Right cardiac atrium (tissue), 5 donors: ENCODE measurements around the gene CABLES1. TPM values are rescaled to one million over a fixed set of nuclear protein-coding genes. Genes with fewer than 3 reads are reported as not detected.
A peak's percentile ranks its signal among the peaks of the same experiment; 100 is the strongest.

Experiments
- ATAC-seq, 2 donors: fragments of 200-7000 bp; cut with Tn5 transposase; one replicate each; pipeline versions ENCODE4 v1.8.0 to v1.9.1; 2020; ENCODE audit warnings: moderate library complexity in 2 of 2, mild to moderate bottlenecking in 1 of 2
- DNase-seq, 3 donors: peaks; one replicate each; pipeline ENCODE4 v3.0.0-alpha.2; 2020
- H3K27ac ChIP-seq: one replicate; pipeline ENCODE4 v1.5.1; 2013; ENCODE audit warnings: mild to moderate bottlenecking, low read length, control low read depth, moderate library complexity
- H3K27me3 ChIP-seq: one replicate; pipeline ENCODE4 v1.6.1; 2013; ENCODE audit not compliant: control insufficient read depth, insufficient read depth
- H3K4me1 ChIP-seq: one replicate; pipeline ENCODE4 v1.6.1; 2013; ENCODE audit warnings: low read length; ENCODE audit not compliant: control insufficient read depth, insufficient read depth
- H3K4me3 ChIP-seq: one replicate; pipeline ENCODE4 v1.5.1; 2013; ENCODE audit warnings: low read length, control low read depth
- H3K9me3 ChIP-seq: one replicate; pipeline ENCODE4 v1.6.1; 2013; ENCODE audit warnings: low read length; ENCODE audit not compliant: control insufficient read depth
- WGBS: extraction: QIAGEN DNeasy Blood & Tissue Kit; methylation state at CpG from one replicate; pipeline ENCODE4 v1.1.7; 2013; 5-methylcytosine and 5-hydroxymethylcytosine counted together
- intact Hi-C, 4 donors: fragments of 100-400 bp; cut with DNase I; formaldehyde crosslinking; loops; one replicate each; pipeline versions ENCODE4 v1.11.0 to v1.14.0; 2022 to 2023
- polyA plus RNA-seq: library from polyadenylated mRNA; stranded (reverse); fragments of 200-250 nt; gene quantifications from one replicate; pipeline ENCODE4 v1.2.3, GENCODE V29; 2013
- total RNA-seq, 4 donors: library from RNA; stranded (reverse); fragmentation: NEBNext Ultra II Directional; extraction: Animal tissue kit (Norgen Biotek cat#: 25700); gene quantifications; one replicate each; pipeline ENCODE4 v1.2.1, GENCODE V29; 2021
- donor health status: healthy with polysubstance abuse.
- donor health status: DM: no; HTN: yes; CAD: no.
- donor health status: DM: no; HTN: no; CAD: no.
- donor health status: DM: no; HTN: yes; CAD: no; lungs with severe emphysema.
- donor health status: DM: yes; HTN: yes; CAD: no.

The CABLES1 gene
- total and polyA plus RNA-seq, 5 donors: 3.2 to 5.6 (median 4.1) TPM

- WGBS: 86% methylated on average over 3 of the region's 3 CpGs
Observed at GRCh38 chr18:23209031-23209430, 73.7 kb downstream of the CABLES1 start.

DNA sequence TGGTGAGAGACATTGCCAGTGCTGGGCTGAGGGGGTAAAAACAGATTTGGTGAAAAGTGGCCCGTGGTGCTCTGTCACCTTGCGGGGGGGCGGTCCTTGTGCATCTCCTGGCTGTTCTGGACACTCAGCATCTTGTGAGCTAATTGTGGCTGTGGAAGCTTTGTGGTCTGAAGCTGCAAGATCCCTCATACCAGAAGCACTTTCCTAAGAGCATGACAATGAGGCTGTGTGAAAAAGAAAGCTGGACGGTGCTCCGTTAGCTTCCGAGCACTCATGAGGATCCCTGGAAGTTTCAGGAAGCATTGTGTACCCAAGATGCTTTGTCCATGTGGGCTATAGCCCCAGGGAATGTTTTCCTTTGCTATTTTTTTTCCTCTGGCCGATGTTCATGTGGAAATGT is 74.5 kb downstream of the CABLES1 start:
- H3K27me3 ChIP-seq: no peaks in the 10 kb centered on the region
- WGBS: 82% methylated on average over 7 of the region's 7 CpGs
- H3K4me3 ChIP-seq: no peak overlapping the region
- intact Hi-C loops: loop anchor here in 1 of 4 donors (10.0 kb wide), 1 partner anchor 65 kb away; no protein-coding TSS in a partner anchor
- peaks cover 2% of the 10 kb centered on the region for H3K4me1 ChIP-seq
- no peak overlapping the region for H3K27ac ChIP-seq
- H3K9me3 ChIP-seq: no peaks in the 10 kb centered on the region
- DNase-seq (no peak), ATAC-seq (no peak)

More at GRCh38 chr18:23209031-23209430, 73.7 kb downstream of the CABLES1 start:
- H3K27me3 ChIP-seq: no peaks in the 10 kb centered on the region
- H3K4me1 ChIP-seq: peaks cover 2% of the 10 kb centered on the region
- no peaks in the 10 kb centered on the region for H3K9me3 ChIP-seq
- no peak overlapping the region for H3K27ac ChIP-seq
- ATAC-seq (no peak), DNase-seq (no peak)
- intact Hi-C loops: no loop called here
- H3K4me3 ChIP-seq: no peak overlapping the region

- Histone ChIP-seq H3K27ac (no peak overlapping the region), H3K9me3 (no peaks in the 10 kb centered on the region), H3K4me1 (peaks cover 2% of the 10 kb centered on the region), H3K27me3 (no peaks in the 10 kb centered on the region), H3K4me3 (no peak overlapping the region)
- DNase-seq (no peak), ATAC-seq (no peak)
- intact Hi-C loops: loop anchor here in 1 of 4 donors (10.0 kb wide), 1 partner anchor 66 kb away; no protein-coding TSS in a partner anchor
- WGBS: 74% methylated on average over 7 of the region's 7 CpGs
Observed at GRCh38 chr18:23210526-23210925, 75.2 kb downstream of the CABLES1 start.

GRCh38 chr18:23211146-23211545 is 75.9 kb downstream of the CABLES1 start:
- no peak for ATAC-seq
- H3K27me3 ChIP-seq: no peaks in the 10 kb centered on the region
- no peak overlapping the region for H3K4me3 ChIP-seq
- no peak for DNase-seq
- no peak overlapping the region for H3K27ac ChIP-seq
- 90% methylated on average over 3 of the region's 3 CpGs for WGBS
- intact Hi-C loops: loop anchor here in 1 of 4 donors (10.0 kb wide), 1 partner anchor 66 kb away; no protein-coding TSS in a partner anchor
- no peaks in the 10 kb centered on the region for H3K9me3 ChIP-seq
- peaks cover 2% of the 10 kb centered on the region for H3K4me1 ChIP-seq

DNA sequence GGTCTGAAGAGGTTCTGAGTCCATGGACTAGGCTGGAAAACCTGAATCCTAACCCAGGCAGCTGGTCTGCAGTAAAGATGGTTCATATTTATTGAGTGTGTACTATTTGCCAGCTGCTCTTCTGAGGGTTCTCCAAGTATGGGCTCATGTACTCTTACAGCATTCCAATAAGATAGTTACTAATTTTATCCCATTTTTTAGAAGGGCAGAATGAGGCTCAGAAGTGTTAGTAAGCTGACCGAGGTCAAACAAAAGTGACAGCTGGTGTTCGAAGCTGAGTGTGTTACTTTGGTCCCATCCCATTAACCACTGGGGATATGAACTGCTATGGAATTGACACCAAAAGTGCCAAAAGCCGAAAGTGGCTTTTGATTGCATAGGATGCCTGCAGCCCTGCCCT is 76.9 kb downstream of the CABLES1 start:
- 84% methylated on average over 3 of the region's 3 CpGs for whole genome bisulfite sequencing
- ATAC-seq (no peak), DNase-seq (no peak)
- Histone ChIP-seq H3K27me3 (no peaks in the 10 kb centered on the region), H3K9me3 (no peaks in the 10 kb centered on the region), H3K4me1 (peaks cover 2% of the 10 kb centered on the region), H3K27ac (no peak overlapping the region), H3K4me3 (no peak overlapping the region)
- intact Hi-C loops: loop anchor here in 1 of 4 donors (10.0 kb wide), 1 partner anchor 67 kb away; no protein-coding TSS in a partner anchor

GRCh38 chr18:23213200-23213599 is 77.9 kb downstream of the CABLES1 start:
- Histone ChIP-seq H3K4me3 (no peak overlapping the region), H3K27me3 (no peaks in the 10 kb centered on the region), H3K9me3 (no peaks in the 10 kb centered on the region), H3K4me1 (peaks cover 2% of the 10 kb centered on the region), H3K27ac (no peak overlapping the region)
- DNase-seq: no peak
- ATAC-seq: no peak
- intact Hi-C loops: loop anchor here in 1 of 4 donors (10.0 kb wide), 1 partner anchor 68 kb away; no protein-coding TSS in a partner anchor

DNA sequence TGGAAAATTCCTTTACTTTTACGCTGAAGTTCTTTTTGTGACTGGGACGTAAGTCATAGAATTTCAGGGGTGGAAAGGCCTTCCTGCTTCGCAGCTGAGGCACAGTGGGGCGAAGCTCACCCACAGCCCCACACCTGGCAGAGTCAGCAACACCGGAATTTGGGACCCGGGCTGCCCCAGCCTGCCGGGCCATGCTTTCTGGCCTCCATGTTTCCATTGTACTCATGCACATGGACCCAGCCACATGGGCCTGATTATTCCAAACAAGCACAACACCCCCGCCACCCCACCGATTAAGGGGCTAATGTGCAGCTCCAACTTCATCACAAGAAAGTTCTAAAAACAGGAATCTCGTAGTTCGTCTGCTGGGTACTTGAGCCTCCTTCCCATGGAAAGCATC is 82.5 kb downstream of the CABLES1 start:
- DNase-seq (no peak), ATAC-seq (no peak)
- WGBS: 96% methylated on average over 11 of the region's 11 CpGs
- H3K4me3 ChIP-seq: no peak overlapping the region
- H3K27ac ChIP-seq: no peak overlapping the region
- H3K9me3 ChIP-seq: no peaks in the 10 kb centered on the region
- no peaks in the 10 kb centered on the region for H3K27me3 ChIP-seq
- peaks cover 2% of the 10 kb centered on the region for H3K4me1 ChIP-seq
- intact Hi-C loops: loop anchor here in 1 of 4 donors (10.0 kb wide), 1 partner anchor 73 kb away; no protein-coding TSS in a partner anchor

DNA sequence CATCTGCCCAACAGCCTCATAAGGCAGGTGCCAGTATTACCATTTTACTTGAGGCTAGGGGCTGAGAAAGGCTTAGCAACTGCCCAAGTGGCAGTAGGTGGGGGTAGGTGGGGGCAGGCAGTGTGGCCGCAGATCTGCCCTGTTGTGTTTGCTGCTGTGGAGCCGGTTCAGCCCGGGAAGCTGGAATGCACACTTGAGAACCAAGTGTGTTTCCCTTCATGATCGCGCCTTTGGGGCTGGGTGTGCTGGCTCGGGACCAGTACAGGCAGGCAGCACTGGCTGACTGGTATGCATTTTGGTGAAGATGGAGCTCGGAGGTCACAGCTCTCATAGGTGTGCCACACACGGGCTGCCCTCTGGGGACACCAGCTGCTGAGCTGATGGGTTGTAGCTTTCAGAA is 85.1 kb downstream of the CABLES1 start:
- no peak overlapping the region for H3K27ac ChIP-seq
- DNase-seq (no peak), ATAC-seq (peak in 1 of 2 donors; percentile 30)
- H3K27me3 ChIP-seq: no peaks in the 10 kb centered on the region
- no peaks in the 10 kb centered on the region for H3K4me1 ChIP-seq
- H3K4me3 ChIP-seq: no peak overlapping the region
- no peaks in the 10 kb centered on the region for H3K9me3 ChIP-seq
- intact Hi-C loops: loop anchor here in 1 of 4 donors (10.0 kb wide), 1 partner anchor 86 kb away; the partner anchor contains the start of gene CABLES1
- 64% methylated on average over 8 of the region's 8 CpGs for WGBS

GRCh38 chr18:23223641-23224040 is 88.4 kb downstream of the CABLES1 start:
- no peak for DNase-seq
- WGBS: 94% methylated on average over 4 of the region's 4 CpGs
- H3K4me1 ChIP-seq: no peaks in the 10 kb centered on the region
- H3K27ac ChIP-seq: no peak overlapping the region
- no peaks in the 10 kb centered on the region for H3K27me3 ChIP-seq
- ATAC-seq: no peak
- no peak overlapping the region for H3K4me3 ChIP-seq
- no peaks in the 10 kb centered on the region for H3K9me3 ChIP-seq
- intact Hi-C loops: loop anchor here in 1 of 4 donors (10.0 kb wide), 1 partner anchor 89 kb away; the partner anchor contains the start of gene CABLES1

DNA sequence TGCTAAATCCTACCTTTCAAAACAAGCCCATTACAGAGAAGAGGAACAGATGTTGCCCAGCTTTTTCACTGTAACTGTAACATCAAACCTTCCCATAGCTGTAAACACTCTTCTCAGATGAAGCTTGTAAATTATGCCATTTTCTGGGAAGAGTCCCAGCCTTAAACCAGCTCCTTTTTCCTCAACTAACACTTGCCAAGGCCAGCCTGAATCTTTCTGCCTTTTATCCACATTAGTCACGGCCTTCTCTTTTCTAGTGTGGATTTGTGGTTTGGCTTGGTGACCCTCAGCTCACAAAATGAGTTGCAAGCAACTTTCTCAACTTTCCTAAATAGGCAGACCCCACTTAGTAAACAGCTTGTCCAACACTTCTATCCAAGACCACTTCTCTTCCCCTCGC is 90.2 kb downstream of the CABLES1 start:
- Histone ChIP-seq H3K27me3 (no peaks in the 10 kb centered on the region), H3K27ac (peak overlapping the region; percentile 83), H3K9me3 (no peaks in the 10 kb centered on the region), H3K4me3 (no peak overlapping the region), H3K4me1 (no peaks in the 10 kb centered on the region)
- intact Hi-C loops: loop anchor here in 1 of 4 donors (10.0 kb wide), 1 partner anchor 91 kb away; the partner anchor contains the start of gene CABLES1
- ATAC-seq: peak; percentile 22 to 42
- DNase-seq: no peak
- 80% methylated on average over 2 of the region's 2 CpGs for WGBS

DNA sequence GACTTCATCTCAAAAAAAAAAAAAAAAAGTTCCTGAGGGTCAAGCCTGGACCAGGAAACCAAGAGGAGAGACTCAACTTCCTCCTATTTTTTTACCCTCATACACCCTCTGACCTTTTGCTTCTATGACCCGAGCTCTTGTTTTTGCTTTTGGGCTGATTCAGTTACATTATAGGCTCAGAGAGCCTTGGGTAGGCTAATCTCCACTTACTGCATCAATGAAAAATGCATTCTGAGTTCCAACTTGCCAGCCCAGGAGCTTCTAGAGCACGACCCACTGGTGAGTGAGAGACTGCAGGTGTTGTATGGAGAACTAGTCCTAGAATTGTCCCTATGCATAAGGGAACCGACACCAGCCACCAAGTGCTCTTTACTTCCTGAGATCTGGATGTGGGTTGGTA is 91.1 kb downstream of the CABLES1 start:
- Histone ChIP-seq H3K27ac (peak overlapping the region; percentile 70), H3K4me1 (peaks cover 4% of the 10 kb centered on the region), H3K27me3 (no peaks in the 10 kb centered on the region), H3K4me3 (no peak overlapping the region), H3K9me3 (no peaks in the 10 kb centered on the region)
- no peak for DNase-seq
- intact Hi-C loops: loop anchor here in 1 of 4 donors (10.0 kb wide), 1 partner anchor 92 kb away; the partner anchor contains the start of gene CABLES1
- 49% methylated on average over 3 of the region's 3 CpGs for WGBS
- peak; percentile 2 to 48 for ATAC-seq
